AG04449 (cell line): Measurements from ENCODE around the gene RPS4Y1.
"Not testable (repeated sequence)": the region's sequence is repeated elsewhere in the genome, so short reads cannot be mapped to it uniquely, and the experiment has no call there.

Source experiments
- CTCF ChIA-PET: fragments of 350-600 bp; formaldehyde crosslinking; extraction: SDS; loops from one replicate; lab custom pipeline; 2021; ENCODE audit warnings: antibody characterized with exemption; lab: Yijun Ruan, JAX
- POLR2A ChIA-PET: fragments of 400-600, 350-600 bp; formaldehyde crosslinking; extraction: SDS; loops from one replicate; lab custom pipeline; 2020; ENCODE audit warnings: antibody characterized with exemption, inconsistent platforms; lab: Yijun Ruan, JAX
- DNase-seq: peaks from one replicate; pipeline ENCODE4 v3.0.0-alpha.2; 2010; ENCODE audit warnings: low read depth, low spot score
- H3K4me3 ChIP-seq: 2 replicates; pipeline ENCODE4 v1.5.1; 2011; ENCODE audit warnings: low read depth, mild to moderate bottlenecking, control low read depth, low read length
- TF ChIP-seq, protein P1 (sequence below): IDR thresholded peaks from one replicate; pipeline ENCODE4 v1.5.1; 2011; ENCODE audit warnings: mild to moderate bottlenecking, moderate library complexity, low read length, control low read depth, inconsistent platforms; ENCODE audit not compliant: insufficient read depth; ENCODE audit errors: missing control alignments

The RPS4Y1 gene

DNA sequence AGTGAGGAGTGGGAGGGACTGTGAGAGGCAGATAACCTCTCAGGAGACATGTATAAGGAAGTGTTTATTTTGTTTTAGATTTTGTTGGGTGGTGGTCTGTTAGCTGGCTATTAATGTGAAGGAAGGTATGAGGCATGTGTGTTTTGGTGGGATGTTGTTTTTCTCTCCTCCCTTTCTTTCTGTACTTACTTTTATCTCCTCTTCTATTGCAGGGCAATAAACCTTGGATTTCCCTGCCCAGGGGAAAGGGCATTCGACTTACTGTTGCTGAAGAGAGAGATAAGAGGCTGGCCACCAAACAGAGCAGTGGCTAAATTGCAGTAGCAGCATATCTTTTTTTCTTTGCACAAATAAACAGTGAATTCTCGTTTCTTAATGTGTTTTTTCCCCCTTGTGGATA, 25.2 kb downstream of the RPS4Y1 start:
- TF ChIP-seq, protein P1, sequence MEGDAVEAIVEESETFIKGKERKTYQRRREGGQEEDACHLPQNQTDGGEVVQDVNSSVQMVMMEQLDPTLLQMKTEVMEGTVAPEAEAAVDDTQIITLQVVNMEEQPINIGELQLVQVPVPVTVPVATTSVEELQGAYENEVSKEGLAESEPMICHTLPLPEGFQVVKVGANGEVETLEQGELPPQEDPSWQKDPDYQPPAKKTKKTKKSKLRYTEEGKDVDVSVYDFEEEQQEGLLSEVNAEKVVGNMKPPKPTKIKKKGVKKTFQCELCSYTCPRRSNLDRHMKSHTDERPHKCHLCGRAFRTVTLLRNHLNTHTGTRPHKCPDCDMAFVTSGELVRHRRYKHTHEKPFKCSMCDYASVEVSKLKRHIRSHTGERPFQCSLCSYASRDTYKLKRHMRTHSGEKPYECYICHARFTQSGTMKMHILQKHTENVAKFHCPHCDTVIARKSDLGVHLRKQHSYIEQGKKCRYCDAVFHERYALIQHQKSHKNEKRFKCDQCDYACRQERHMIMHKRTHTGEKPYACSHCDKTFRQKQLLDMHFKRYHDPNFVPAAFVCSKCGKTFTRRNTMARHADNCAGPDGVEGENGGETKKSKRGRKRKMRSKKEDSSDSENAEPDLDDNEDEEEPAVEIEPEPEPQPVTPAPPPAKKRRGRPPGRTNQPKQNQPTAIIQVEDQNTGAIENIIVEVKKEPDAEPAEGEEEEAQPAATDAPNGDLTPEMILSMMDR, result no peak
- no peak overlapping the region for H3K4me3 ChIP-seq
- ChIA-PET CTCF (no interaction called here), POLR2A (no interaction called here)
- no peak for DNase-seq

DNA sequence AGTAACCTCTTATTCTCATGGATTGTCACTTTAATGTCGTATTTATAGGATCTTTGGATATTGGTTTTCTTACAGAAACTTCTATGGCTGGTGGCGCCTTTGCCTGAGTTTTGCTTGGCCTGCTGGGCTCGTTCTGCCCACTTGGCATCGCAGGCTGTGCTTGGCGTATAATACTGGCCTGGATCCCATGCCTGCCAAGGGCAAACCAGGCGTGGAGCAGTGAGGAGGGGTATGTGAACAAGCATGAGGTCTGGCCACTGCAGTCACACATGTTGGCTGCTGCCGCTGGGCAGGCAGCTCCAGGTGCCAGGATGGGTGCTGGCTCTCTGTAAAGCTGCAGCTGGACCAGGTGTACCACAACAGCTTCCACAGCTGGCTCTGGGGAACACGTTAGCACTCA, 26.1 kb downstream of the RPS4Y1 start:
- ChIA-PET CTCF (no interaction called here), POLR2A (no interaction called here)
- no peak overlapping the region for H3K4me3 ChIP-seq
- TF ChIP-seq, protein P1, result no peak
- DNase-seq, result no peak

DNA sequence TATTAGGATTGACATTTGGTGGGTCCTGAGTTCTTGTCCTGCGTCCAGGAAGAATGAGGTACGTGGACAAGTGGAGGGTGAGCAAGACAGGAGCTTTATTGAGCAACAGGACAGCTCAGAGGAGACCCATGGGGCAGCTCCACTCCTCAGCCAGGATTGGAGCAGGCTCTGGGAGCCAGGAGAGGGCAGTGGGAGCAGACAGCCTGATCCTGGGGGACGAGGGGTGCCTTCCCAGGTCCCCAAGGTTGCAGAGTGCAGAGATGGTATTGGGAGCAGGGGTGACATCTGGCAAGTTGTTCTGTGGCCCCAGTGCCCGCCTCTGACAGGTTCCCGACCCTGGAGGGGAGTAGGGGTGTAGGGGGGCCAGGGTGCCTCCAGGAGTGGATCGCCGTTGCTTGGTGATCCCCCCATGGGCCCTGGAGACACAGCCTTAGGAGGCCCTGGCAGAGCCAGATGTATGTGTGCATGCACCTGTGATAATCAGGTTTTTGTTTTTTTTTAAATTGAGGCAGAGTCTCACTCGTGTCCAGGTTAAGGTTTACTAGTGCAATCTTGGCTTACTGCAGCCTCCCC, 26.7 kb downstream of the RPS4Y1 start:
- H3K4me3 ChIP-seq, result no peak overlapping the region
- DNase-seq, result no peak
- ChIA-PET POLR2A (no interaction called here), CTCF (no interaction called here)
- TF ChIP-seq, protein P1, result no peak

DNA sequence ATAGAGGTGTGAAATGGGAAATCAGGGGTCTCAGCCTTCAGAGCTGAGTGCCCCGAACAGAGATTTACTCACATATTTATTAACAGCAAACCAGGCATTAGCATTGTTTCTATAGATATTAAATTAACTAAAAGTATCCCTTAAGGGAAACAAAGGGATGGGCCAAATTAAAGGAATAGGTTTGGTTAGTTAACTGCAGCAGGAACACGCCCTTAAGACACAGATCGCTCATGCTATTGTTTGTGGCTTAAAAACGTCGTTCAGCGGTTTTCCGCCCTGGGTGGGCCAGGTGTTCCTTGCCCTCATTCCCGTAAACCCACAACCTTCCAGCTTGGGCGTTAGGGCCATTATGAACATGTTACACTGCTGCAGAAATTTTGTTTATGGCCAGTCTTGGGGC, 30.8 kb downstream of the RPS4Y1 start:
- H3K4me3 ChIP-seq, DNase-seq, POLR2A ChIA-PET, CTCF ChIA-PET: not testable (repeated sequence)

DNA sequence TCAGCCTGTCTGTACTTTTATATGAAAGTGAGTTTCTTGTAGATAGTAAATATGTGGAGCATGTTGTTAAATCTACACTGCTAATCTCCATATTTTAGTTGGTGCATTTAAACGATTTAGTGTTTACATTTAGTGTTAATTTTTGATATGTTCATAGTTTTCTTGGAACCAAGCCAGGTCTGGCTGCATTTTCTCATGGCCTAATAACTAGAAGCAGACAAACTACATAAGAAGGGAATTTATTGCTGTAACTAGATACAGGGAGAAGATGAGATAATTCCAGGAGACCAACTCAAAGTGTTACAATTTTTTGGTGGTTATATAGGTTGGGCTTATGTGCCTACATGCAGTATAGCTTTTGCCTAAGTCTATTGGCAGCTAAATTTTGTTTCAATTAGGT, 32.8 kb downstream of the RPS4Y1 start:
- ChIA-PET POLR2A (no interaction called here), CTCF (no interaction called here)
- H3K4me3 ChIP-seq, result no peak overlapping the region
- DNase-seq, result no peak
- TF ChIP-seq, protein P1, result no peak

DNA sequence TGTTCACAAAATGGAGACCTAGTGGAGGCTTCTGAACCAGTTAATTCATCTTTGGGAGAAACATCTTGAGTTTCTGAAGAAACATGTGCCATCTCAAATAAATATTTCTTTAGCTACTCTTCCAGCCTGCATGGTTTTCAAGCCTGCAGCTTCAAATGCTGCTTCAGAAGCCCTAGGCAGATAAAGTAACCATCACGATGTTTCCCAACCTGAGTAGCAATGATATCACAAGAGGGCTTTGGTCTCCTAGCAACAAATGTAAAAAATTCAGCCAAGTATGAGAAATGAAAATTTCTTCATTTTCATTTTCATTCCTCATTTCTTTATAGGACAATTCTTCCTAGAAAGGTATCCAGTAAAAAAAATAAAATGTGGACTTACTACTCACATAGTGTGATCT, 42.2 kb downstream of the RPS4Y1 start:
- H3K4me3 ChIP-seq, result no peak overlapping the region
- ChIA-PET POLR2A (no interaction called here), CTCF (no interaction called here)
- DNase-seq, result no peak
- TF ChIP-seq, protein P1, result no peak

DNA sequence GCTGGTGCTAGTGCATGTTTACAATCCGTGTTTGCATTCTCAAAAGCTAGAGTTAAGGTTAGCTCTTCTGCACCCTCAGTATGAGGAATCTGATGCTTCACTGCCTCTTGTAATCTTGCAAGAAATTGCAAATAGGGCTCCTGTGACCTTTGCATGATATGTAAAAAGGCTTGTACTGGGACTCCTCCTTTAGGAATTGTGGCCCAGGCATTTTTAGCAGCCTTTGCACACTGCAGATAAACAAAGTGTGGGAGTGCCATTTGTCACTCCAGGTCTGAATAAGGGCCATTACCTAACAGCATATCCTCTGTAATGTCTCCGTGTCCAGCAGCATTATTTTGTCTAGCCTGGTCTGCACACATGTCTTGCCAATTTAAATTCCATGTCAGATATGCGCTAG, 44.5 kb downstream of the RPS4Y1 start:
- H3K4me3 ChIP-seq, result no peak overlapping the region
- CTCF ChIA-PET, result no interaction called here
- TF ChIP-seq, protein P1, result no peak
- DNase-seq, result no peak
- POLR2A ChIA-PET, result no interaction called here
